Measurements from ENCODE around the gene OR2V1.
"Not testable (repeated sequence)": the region's sequence is repeated elsewhere in the genome, so short reads cannot be mapped to it uniquely, and the experiment has no call there.

Gene OR2V1, protein sequence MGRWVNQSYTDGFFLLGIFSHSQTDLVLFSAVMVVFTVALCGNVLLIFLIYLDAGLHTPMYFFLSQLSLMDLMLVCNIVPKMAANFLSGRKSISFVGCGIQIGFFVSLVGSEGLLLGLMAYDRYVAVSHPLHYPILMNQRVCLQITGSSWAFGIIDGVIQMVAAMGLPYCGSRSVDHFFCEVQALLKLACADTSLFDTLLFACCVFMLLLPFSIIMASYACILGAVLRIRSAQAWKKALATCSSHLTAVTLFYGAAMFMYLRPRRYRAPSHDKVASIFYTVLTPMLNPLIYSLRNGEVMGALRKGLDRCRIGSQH

DNA sequence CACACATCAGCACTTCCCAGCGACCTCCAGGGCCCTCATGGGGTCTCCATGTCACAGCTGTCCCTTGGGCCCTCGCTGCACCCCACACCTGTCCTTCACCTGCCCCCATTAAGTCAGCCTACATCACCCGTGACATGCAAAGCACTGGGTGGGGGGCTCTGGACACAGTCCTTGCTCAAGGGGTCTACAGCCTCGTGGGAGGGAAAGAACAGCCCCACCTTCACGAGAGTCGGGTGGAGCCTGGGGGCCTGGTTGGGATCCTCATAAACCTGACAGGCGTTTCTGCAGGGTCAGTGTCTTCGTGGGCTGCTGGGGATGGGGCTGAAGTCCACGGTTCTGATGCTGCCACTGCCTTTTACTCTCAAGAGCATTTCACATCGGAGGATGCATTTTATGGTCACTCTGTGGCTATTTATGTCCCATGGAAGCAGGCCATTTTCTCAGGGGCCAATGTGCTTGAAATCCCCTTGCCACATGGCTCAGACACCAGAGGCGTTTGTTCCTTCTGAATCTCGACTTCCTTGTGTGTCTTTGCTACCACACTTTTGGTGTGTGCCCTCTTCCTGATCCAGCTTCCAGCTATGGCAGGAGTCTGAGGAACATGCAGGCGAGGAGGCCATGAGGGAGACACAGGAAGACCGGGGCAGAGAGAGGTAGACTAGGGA lies at the start of gene OR2V1:
Gene OR2V1, minus strand, starts transcription at position 338 of the 665 bp plus-strand sequence. CDS start 5,865 bp downstream, outside the sequence.
- Histone ChIP-seq H3K27ac (no peak within 1 kb of the TSS), H3K79me2 (no peaks in the 10 kb centered on the region), H3K27me3 (ENCODE audit: control insufficient read depth, insufficient read depth, low read length) (no peaks in the 10 kb centered on the region), H3K9ac (no peak within 1 kb of the TSS), H2AFZ (no peak within 1 kb of the TSS), H3K4me1 (no peaks in the 10 kb centered on the region), H3K4me3 (ENCODE audit: low read depth, low read length) (no peak within 1 kb of the TSS), H3K9me3 (ENCODE audit: control insufficient read depth, low read length) (no peaks in the 10 kb centered on the region), H3K4me2 (ENCODE audit: low read length) (no peak within 1 kb of the TSS), H3K36me3 (ENCODE audit: control insufficient read depth, insufficient read depth, low read length) (no peaks in the 10 kb centered on the region)
- TF ChIP-seq, protein P1, sequence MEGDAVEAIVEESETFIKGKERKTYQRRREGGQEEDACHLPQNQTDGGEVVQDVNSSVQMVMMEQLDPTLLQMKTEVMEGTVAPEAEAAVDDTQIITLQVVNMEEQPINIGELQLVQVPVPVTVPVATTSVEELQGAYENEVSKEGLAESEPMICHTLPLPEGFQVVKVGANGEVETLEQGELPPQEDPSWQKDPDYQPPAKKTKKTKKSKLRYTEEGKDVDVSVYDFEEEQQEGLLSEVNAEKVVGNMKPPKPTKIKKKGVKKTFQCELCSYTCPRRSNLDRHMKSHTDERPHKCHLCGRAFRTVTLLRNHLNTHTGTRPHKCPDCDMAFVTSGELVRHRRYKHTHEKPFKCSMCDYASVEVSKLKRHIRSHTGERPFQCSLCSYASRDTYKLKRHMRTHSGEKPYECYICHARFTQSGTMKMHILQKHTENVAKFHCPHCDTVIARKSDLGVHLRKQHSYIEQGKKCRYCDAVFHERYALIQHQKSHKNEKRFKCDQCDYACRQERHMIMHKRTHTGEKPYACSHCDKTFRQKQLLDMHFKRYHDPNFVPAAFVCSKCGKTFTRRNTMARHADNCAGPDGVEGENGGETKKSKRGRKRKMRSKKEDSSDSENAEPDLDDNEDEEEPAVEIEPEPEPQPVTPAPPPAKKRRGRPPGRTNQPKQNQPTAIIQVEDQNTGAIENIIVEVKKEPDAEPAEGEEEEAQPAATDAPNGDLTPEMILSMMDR (IDR thresholded peaks at IDR 0.05): no peak

DNA sequence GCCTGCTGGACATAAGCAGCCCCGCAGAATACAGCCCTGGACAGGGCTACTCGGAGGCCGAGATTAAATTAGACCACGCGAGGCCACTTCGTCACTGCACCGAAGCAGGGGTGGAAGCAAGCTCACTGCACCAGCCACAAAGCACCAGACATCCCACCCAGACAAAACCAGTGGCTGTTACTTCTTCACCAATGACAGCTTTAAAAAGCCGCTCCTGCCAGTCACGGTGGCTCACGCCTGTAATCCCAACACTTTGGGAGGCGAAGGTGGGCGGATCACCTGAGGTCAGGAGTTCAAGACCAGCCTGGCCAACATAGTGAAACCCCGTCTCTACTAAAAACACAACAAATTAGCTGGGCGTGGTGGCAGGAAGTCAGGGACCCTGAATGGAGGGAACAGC lies 46.6 kb upstream of the OR2V1 start:
- not testable (repeated sequence) for H3K27me3 ChIP-seq (ENCODE audit: control insufficient read depth, insufficient read depth, low read length)

DNA sequence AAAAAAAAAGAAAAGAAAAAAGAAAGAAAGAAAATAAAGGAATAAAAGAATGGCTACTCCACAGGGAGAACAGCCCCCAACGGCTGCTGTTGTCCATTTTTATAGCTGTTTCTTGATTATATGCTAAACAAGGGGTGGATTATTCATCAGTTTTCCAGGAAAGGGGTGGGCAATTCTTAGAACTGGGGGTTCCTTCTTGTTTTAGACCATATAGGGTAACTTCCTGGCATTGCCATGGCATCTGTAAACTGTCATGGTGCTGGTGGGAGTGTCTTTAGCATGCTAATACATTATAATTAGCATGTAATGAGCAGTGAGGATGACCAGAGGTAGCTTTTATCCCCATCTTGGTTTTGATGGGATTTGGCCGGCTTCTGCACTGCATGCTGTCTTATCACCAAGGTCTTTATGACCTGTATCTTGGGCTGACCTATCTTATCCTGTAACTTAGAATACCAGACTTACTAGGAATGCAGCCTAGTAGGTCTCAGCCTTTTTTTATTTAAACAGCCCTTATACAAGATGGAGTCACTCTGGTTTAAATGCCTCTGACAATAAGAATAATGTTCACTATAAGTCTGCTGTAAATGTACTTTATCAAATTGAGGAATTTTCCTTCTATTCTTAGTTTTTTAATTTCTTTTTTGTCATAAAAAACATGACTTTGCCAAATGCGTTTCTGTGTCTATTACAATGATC lies 45.4 kb upstream of the OR2V1 start:
- no peaks in the 10 kb centered on the region for H3K36me3 ChIP-seq (ENCODE audit: control insufficient read depth, insufficient read depth, low read length)
- H3K9ac ChIP-seq: no peak overlapping the region
- TF ChIP-seq, protein P1 (IDR thresholded peaks at IDR 0.05): no peak
- H3K9me3 ChIP-seq (ENCODE audit: control insufficient read depth, low read length): no peaks in the 10 kb centered on the region
- no peaks in the 10 kb centered on the region for H3K4me1 ChIP-seq
- H3K79me2 ChIP-seq: no peaks in the 10 kb centered on the region
- peaks cover 5% of the 10 kb centered on the region for H3K27me3 ChIP-seq (ENCODE audit: control insufficient read depth, insufficient read depth, low read length)
- H3K4me2 ChIP-seq (ENCODE audit: low read length): no peak overlapping the region
- no peak overlapping the region for H3K27ac ChIP-seq
- no peak overlapping the region for H3K4me3 ChIP-seq (ENCODE audit: low read depth, low read length)
- H2AFZ ChIP-seq: no peak overlapping the region

More for the DNA sequence above, 46.6 kb upstream of the OR2V1 start:
- not testable (repeated sequence) for H3K9me3 ChIP-seq (ENCODE audit: control insufficient read depth, low read length); H2AFZ ChIP-seq; H3K36me3 ChIP-seq (ENCODE audit: control insufficient read depth, insufficient read depth, low read length); H3K79me2 ChIP-seq; H3K4me2 ChIP-seq (ENCODE audit: low read length); H3K4me1 ChIP-seq; H3K9ac ChIP-seq; H3K27ac ChIP-seq; H3K4me3 ChIP-seq (ENCODE audit: low read depth, low read length)

DNA sequence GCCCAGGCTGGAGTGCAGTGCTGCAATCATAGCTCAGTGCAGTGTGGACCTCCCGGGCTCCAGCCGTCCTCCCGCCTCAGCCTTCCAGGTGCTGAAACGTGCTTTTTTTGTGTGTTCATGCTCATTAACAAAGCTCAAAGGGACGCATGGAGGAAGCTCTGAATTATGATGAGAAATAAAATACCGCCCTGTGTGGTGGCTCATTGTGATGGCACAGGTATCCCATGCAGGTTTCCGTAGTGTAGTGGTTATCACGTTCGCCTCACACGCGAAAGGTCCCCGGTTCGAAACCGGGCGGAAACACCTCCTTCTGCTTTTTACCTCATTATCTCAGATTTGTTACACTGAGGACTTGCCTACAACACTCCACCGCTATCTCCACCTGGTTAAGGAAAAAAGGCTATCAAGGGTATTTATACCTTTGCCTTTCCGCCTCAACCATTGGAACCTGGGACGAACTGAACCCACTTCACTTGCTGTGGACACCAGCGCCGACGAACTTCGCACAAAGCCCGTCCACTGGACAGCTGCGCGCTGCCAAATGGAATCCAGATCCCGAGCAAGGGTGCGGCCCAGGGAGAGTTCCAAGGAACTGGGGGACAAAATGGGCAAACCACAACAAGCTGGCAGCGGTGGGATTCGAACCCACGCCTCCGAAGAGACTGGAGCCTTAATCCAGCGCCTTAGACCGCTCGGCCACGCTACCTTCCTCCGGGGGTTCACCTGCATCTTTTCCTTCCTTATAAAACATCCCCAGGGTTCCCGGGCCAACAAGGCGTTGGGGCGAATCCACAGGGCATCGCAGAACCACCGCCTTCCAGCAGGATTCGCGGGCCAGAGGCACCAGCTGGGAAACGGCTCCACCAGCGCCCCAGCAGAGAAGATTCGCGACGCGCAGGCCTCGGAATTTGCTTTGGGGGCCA lies 42.7 kb upstream of the OR2V1 start:
- H3K4me3 ChIP-seq (ENCODE audit: low read depth, low read length): no peak overlapping the region
- no peaks in the 10 kb centered on the region for H3K4me1 ChIP-seq
- H3K27me3 ChIP-seq (ENCODE audit: control insufficient read depth, insufficient read depth, low read length): peaks cover 14% of the 10 kb centered on the region
- H3K9me3 ChIP-seq (ENCODE audit: control insufficient read depth, low read length): no peaks in the 10 kb centered on the region
- H3K9ac ChIP-seq: no peak overlapping the region
- TF ChIP-seq, protein P1 (IDR thresholded peaks at IDR 0.05): no peak
- no peak overlapping the region for H2AFZ ChIP-seq
- H3K4me2 ChIP-seq (ENCODE audit: low read length): no peak overlapping the region
- H3K27ac ChIP-seq: no peak overlapping the region
- H3K79me2 ChIP-seq: no peaks in the 10 kb centered on the region
- no peaks in the 10 kb centered on the region for H3K36me3 ChIP-seq (ENCODE audit: control insufficient read depth, insufficient read depth, low read length)
